ENCODE measurements around the gene ADAMTS19.

The ADAMTS19 gene

DNA sequence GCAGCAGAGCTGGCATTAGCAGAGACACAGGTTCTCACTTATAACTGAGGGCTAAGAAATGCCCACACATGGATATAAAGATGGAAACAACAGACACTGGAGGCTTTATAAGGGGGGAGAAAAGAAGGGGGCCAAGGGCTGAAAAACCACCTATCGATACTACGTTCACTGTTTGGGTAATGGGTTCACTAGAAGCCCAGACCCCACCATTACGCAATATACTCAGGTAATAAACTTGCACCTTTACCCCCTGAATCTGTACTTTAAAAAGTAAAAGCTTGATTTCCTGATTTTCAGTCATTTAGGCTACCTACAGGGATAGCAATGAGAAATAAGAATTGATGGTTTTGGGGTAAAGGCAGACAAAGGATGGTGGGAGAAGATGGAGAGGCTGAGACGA, 285.9 kb downstream of the ADAMTS19 start:
- no peak for TF ChIP-seq CTCF (IDR thresholded peaks at IDR 0.05)
- TF ChIP-seq ZFX (IDR thresholded peaks at IDR 0.05; ENCODE audit: borderline replicate concordance), result no peak
- H3K27ac ChIP-seq, result no peak overlapping the region

DNA sequence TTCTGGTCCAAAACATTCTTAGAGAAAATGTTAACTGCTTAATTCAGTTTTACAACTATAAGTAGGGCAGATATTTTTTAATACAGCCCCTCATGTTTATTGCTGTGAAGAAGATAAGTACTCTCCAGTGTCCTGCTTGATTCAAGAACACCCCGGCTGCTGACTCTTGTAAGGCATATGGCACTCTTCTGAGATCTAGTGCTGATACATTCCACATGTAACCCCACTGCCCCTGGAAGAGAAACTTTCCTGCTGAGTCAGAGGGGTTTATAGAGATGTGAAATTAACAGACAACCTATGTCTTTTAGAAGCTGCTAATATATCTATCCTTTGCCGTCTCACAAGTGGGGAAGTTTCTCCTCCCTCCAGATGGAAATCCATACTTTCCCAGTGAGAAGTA, 286.8 kb downstream of the ADAMTS19 start:
- TF ChIP-seq CTCF (IDR thresholded peaks at IDR 0.05), result no peak
- TF ChIP-seq ZFX (IDR thresholded peaks at IDR 0.05; ENCODE audit: borderline replicate concordance), result no peak
- H3K27ac ChIP-seq, result no peak overlapping the region

DNA sequence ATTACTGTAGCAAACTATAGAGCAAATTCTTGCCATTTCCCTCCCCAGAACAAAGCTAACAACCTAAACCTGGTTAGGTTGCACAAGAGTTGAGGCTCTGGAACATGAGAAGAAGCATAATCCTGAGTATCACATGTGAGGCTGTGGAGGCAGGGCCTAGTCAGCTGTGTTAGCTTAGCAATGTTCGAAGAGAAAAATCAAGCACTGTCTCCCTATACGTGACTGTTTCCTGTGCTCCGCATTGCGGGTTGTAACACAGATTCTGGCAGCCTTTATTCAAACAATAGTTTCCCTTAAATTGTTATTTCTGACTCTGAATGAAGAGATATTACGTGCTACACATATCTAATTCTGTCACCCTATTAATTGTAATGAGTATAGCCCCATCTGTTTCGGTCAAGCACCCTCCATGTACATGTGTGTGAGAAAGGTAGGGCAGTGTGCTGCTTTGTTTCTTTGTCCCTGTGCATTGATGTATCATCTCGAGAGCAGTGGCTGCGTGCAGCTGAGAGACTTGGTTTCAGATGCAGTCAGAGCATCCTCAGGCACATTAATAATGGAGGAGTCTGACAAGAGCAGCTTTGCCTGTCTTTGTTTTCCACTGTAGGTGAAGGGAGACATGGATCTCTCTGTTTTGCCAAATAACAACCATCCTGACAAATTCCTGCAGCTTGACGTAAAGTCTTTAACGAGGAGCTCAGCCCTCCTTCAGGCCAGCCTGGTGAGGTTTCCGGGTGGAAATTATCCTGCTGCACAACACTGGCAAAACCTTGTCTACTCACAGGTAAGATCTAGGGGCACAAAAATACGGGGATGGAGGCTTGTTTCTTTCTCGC, 287.7 kb downstream of the ADAMTS19 start, which contains the start of gene MINAR2:
Gene MINAR2, plus strand, starts transcription at position 523 of the 836 bp plus-strand sequence. Its CDS starts 97 bp downstream, at position 620.
- TF ChIP-seq ZFX (IDR thresholded peaks at IDR 0.05; ENCODE audit: borderline replicate concordance) (no peak), CTCF (IDR thresholded peaks at IDR 0.05) (no peak)
- no peak within 1 kb of the TSS for H3K27ac ChIP-seq

DNA sequence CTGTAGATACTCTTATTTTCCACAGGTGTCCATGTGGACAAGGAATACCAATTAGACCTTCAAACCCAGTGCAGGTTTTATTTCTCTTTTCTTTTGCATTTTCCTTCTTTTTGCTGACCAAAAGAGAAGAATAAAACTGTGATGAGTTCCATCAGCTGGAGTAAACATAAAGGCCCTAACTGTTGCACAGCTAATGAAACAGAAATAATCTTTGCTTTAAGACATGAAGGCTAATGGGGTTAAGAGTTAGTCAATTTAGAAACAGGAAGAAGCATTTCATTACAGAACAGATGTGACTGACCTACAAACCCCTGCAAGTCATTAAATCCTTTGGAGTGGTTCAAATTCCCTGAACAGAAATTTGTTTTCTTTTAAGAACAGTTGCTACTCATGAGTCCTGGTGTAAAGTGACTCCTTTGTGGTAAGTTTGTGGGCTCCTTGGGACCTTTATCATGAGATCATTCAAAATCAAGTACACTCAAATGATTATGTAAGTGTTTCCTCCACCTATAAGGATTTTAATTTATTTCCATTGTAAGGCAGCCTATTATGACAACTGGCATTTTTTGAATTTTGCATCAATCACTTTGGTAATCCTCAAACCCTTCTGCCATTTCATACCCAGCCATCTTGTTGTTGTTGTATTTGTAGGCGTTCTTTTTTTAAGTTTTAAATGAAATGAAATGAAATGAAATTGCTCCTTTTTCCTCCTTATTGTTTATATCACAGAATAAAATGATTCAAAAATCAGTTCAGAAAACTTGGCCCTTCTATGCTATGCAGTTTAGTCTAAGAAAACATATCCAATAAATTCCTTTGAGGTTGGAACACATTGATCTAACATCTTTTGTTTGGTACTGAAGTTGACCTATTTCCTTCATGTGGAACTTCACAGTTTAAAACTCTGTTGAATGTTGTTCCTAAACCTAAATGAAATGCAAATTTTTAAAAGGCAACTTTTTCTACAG, 289.1 kb downstream of the ADAMTS19 start:
- TF ChIP-seq ZFX (IDR thresholded peaks at IDR 0.05; ENCODE audit: borderline replicate concordance) (no peak), CTCF (IDR thresholded peaks at IDR 0.05) (no peak)
- no peak overlapping the region for H3K27ac ChIP-seq

- H3K27ac ChIP-seq, result no peak overlapping the region
- TF ChIP-seq CTCF (IDR thresholded peaks at IDR 0.05), result no peak
- no peak for TF ChIP-seq ZFX (IDR thresholded peaks at IDR 0.05; ENCODE audit: borderline replicate concordance)
Measured at GRCh38 chr5:129760636-129761325, 300.7 kb downstream of the ADAMTS19 start.

DNA sequence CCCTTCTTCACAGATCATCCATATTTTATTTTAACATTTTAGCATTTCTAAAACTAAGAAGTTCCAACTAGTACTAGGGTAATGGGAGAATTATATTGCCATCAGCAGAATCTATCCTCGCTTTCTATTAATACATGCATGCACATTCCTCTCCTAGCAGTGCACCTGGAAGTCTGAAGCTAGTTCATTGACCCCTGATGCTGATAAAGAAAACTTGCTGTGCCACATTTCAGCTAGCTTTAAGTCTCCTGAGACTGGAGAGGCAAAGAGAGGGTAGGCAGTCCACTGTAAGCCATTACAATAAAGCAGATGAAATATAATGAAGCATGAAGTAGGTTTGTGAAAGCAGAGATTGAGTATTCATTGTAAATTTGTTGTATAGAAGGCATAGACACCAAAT, 303.6 kb downstream of the ADAMTS19 start:
- TF ChIP-seq ZFX (IDR thresholded peaks at IDR 0.05; ENCODE audit: borderline replicate concordance) (no peak), CTCF (IDR thresholded peaks at IDR 0.05) (no peak)
- H3K27ac ChIP-seq, result no peak overlapping the region

Data from 22Rv1 (cell line).